Heart left ventricle (tissue), 16 donors: ENCODE results near the gene SACS. TPM values are rescaled to one million over a fixed set of nuclear protein-coding genes. Genes with fewer than 3 reads are reported as not detected.

Experiments used
- ATAC-seq, 4 donors: fragments of 200-7000 bp; cut with Tn5 transposase; one replicate each; pipeline ENCODE4 v1.9.1; 2020 to 2022; ENCODE audit warnings: moderate library complexity in 4 of 4, mild to moderate bottlenecking in 3 of 4, moderate number of reproducible peaks in 1 of 4
- DNase-seq, 5 donors: peaks; one replicate each; pipeline ENCODE4 v3.0.0-alpha.2; 2020
- H3K27ac ChIP-seq, 12 donors: fragments of 200-600 bp; sonication (generic) in 4 of 12; one replicate each; pipeline versions ENCODE4 v1.5.0 to v1.8.0; 2016 to 2022; ENCODE audit warnings: mild to moderate bottlenecking in 2 of 12
- H3K27me3 ChIP-seq, 9 donors: fragments of 200-600 bp; sonication (generic) in 2 of 9; one replicate each; pipeline versions ENCODE4 v1.5.1 to v1.8.0; 2016 to 2022; ENCODE audit warnings: mild to moderate bottlenecking in 3 of 9
- H3K36me3 ChIP-seq, 9 donors: fragments of 200-600 bp; sonication (generic) in 2 of 9; one replicate each; pipeline versions ENCODE4 v1.5.0 to v1.8.0; 2018 to 2022; ENCODE audit warnings: mild to moderate bottlenecking in 2 of 9
- H3K4me1 ChIP-seq, 12 donors: fragments of 200-600 bp; sonication (generic) in 4 of 12; one replicate each; pipeline versions ENCODE4 v1.5.0 to v1.8.0; 2016 to 2022; ENCODE audit warnings: mild to moderate bottlenecking in 3 of 12
- H3K4me3 ChIP-seq, 12 donors: fragments of 200-600 bp; sonication (generic) in 4 of 12; one replicate each; pipeline versions ENCODE4 v1.5.0 to v1.8.0; 2017 to 2022; ENCODE audit warnings: mild to moderate bottlenecking in 9 of 12, moderate library complexity in 4 of 12
- H3K9me3 ChIP-seq, 12 donors: fragments of 200-600 bp; sonication (generic) in 4 of 12; one replicate each; pipeline versions ENCODE4 v1.5.0 to v1.8.0; 2016 to 2022; ENCODE audit warnings: mild to moderate bottlenecking in 1 of 12
- POLR2A ChIP-seq, 2 donors: fragments of 450-650 bp; IDR thresholded peaks; one replicate each; pipeline ENCODE4 v1.6.1; 2017; ENCODE audit warnings: antibody characterized with exemption in 2 of 2, mild to moderate bottlenecking in 2 of 2, moderate library complexity in 2 of 2
- WGBS, 4 donors: extraction: QIAGEN DNeasy Blood & Tissue Kit in 2 of 4; methylation state at CpG; one replicate each; pipeline versions ENCODE4 v1.1.5 to v1.1.7; 2013 to 2018; 5-methylcytosine and 5-hydroxymethylcytosine counted together
- intact Hi-C, 10 donors: fragments of 100-400 bp; cut with DNase I; formaldehyde crosslinking; loops; one replicate each; pipeline versions ENCODE4 v1.11.1 to v1.14.2; 2022
- polyA plus RNA-seq, 2 donors: library from polyadenylated mRNA; stranded (reverse); fragments of 200-250 nt; gene quantifications; one replicate each; pipeline ENCODE4 v1.2.3, GENCODE V29; 2013
- total RNA-seq, 9 donors: library from RNA; depleted of rRNA in 2 of 9; stranded (reverse); fragments of >200 nt in 2 of 9; fragmentation: NEBNext Ultra II Directional in 3 of 9; extraction: Animal tissue kit (Norgen Biotek cat#: 25700) in 3 of 9; gene quantifications; one replicate each; pipeline versions ENCODE4 v1.1.0 to v1.2.4, GENCODE V29; 2016 to 2023
- TF ChIP-seq, protein P1 (sequence below), 12 donors: fragments of 200-600 bp; sonication (generic) in 4 of 12; IDR thresholded peaks; one replicate each; pipeline versions ENCODE4 v1.5.0 to v1.8.0; 2018 to 2022; ENCODE audit warnings: antibody characterized with exemption in 12 of 12, mild to moderate bottlenecking in 5 of 12
- donor health status: ischemic (EF 13 %, LVEDD 7.1; RV severe dilation, severe dysfunction).
- donor health status: healthy with polysubstance abuse.
- donor health status: DM: no; HTN: yes; CAD: no.
- donor health status: DM: no; HTN: no; CAD: no.
- donor health status: ischemic (EF 25% LVEDD 6.9; RV normal size, moderate dysfunction).
- donor health status: ischemic (EF 25% LVEDD 5.7; RV mildly dilated, moderate dysfunction).
- donor health status: healthy.
- donor health status: DM: yes; HTN: yes; CAD: no.
- donor health status: ischemic (EF 35%, LVEDD 5.7; RV mildly dilated, moderate dysfunction).
- donor health status: nonischemic (EF 11% LVEDD 7.7; RV severe dilation, severe dysfunction).
- donor health status: DM: yes; HTN: yes; CAD: no.
- donor health status: PGD.
- donor health status: ischemic (EF 29% LVEDD 5.4; RV normal size, mild dysfunction).
- donor health status: nonischemic (EF 23%, LVEDD 6.1; RV moderate dilation, normal function).

Gene SACS
- total and polyA plus RNA-seq, 11 donors = 2.8 to 29.3 (median 19.7) TPM

- no peaks in the 10 kb centered on the region for H3K9me3 ChIP-seq
- intact Hi-C loops = no loop called here
- 63 to 86% (median 78%) methylated on average over 9 of the region's 9 CpGs for WGBS, 4 donors
- no peaks in the 10 kb centered on the region for H3K27me3 ChIP-seq
- H3K4me3 ChIP-seq = no peak overlapping the region
- peak in 1 of 5 donors; percentile 47 for DNase-seq
- peak overlapping the region in 2 of 12 donors; percentile 4 to 9 for H3K27ac ChIP-seq
- H3K36me3 ChIP-seq = no peaks in the 10 kb centered on the region
- peak; percentile 52 to 86 (median 72) for ATAC-seq
- TF ChIP-seq, protein P1, sequence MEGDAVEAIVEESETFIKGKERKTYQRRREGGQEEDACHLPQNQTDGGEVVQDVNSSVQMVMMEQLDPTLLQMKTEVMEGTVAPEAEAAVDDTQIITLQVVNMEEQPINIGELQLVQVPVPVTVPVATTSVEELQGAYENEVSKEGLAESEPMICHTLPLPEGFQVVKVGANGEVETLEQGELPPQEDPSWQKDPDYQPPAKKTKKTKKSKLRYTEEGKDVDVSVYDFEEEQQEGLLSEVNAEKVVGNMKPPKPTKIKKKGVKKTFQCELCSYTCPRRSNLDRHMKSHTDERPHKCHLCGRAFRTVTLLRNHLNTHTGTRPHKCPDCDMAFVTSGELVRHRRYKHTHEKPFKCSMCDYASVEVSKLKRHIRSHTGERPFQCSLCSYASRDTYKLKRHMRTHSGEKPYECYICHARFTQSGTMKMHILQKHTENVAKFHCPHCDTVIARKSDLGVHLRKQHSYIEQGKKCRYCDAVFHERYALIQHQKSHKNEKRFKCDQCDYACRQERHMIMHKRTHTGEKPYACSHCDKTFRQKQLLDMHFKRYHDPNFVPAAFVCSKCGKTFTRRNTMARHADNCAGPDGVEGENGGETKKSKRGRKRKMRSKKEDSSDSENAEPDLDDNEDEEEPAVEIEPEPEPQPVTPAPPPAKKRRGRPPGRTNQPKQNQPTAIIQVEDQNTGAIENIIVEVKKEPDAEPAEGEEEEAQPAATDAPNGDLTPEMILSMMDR (IDR thresholded peaks at IDR 0.05) = no peak
- no peak for TF ChIP-seq POLR2A (IDR thresholded peaks at IDR 0.05)
- peaks cover 0 to 7% (median 0%) of the 10 kb centered on the region in 12 donors for H3K4me1 ChIP-seq
Observed at GRCh38 chr13:23392925-23393645, 40.4 kb downstream of the SACS start.

- peak in 1 of 4 donors; percentile 23 for ATAC-seq
- no peak for TF ChIP-seq POLR2A (IDR thresholded peaks at IDR 0.05)
- TF ChIP-seq, protein P1 (IDR thresholded peaks at IDR 0.05) = no peak
- intact Hi-C loops = no loop called here
Observed at GRCh38 chr13:23392313-23392712, 41.2 kb downstream of the SACS start.

GRCh38 chr13:23391752-23392151 lies 41.8 kb downstream of the SACS start:
- Histone ChIP-seq H3K27ac (no peak overlapping the region), H3K36me3 (no peaks in the 10 kb centered on the region), H3K4me1 (peaks cover 0 to 7% (median 0%) of the 10 kb centered on the region in 12 donors), H3K4me3 (no peak overlapping the region), H3K9me3 (no peaks in the 10 kb centered on the region), H3K27me3 (no peaks in the 10 kb centered on the region)
- 77 to 87% (median 80%) methylated on average over 5 to 6 of the region's 6 CpGs for WGBS, 4 donors
- ATAC-seq = no peak
- TF ChIP-seq, protein P1 (IDR thresholded peaks at IDR 0.05) = no peak
- no peak for TF ChIP-seq POLR2A (IDR thresholded peaks at IDR 0.05)
- intact Hi-C loops = no loop called here
- no peak for DNase-seq

More at GRCh38 chr13:23392313-23392712, 41.2 kb downstream of the SACS start:
- no peak for DNase-seq
- no peak overlapping the region for H3K4me3 ChIP-seq
- 80 to 83% (median 81%) methylated on average over 3 of the region's 3 CpGs for WGBS, 4 donors
- H3K27me3 ChIP-seq = no peaks in the 10 kb centered on the region
- H3K9me3 ChIP-seq = no peaks in the 10 kb centered on the region
- no peaks in the 10 kb centered on the region for H3K36me3 ChIP-seq
- H3K4me1 ChIP-seq = peaks cover 0 to 7% (median 0%) of the 10 kb centered on the region in 12 donors
- peak overlapping the region in 1 of 12 donors; percentile 4 for H3K27ac ChIP-seq

- DNase-seq = no peak
- Histone ChIP-seq H3K36me3 (no peaks in the 10 kb centered on the region), H3K4me1 (peaks cover 0 to 9% (median 4%) of the 10 kb centered on the region in 12 donors), H3K27me3 (no peaks in the 10 kb centered on the region), H3K4me3 (no peak overlapping the region), H3K9me3 (no peaks in the 10 kb centered on the region), H3K27ac (no peak overlapping the region)
- intact Hi-C loops = no loop called here
- ATAC-seq = no peak
- TF ChIP-seq, protein P1 (IDR thresholded peaks at IDR 0.05) = no peak
- no peak for TF ChIP-seq POLR2A (IDR thresholded peaks at IDR 0.05)
- 92 to 96% (median 94%) methylated on average over 2 of the region's 2 CpGs for WGBS, 4 donors
Observed at GRCh38 chr13:23386533-23386932, 47.0 kb downstream of the SACS start.
